B cell (primary cell): ENCODE measurements around the gene NDOR1.

Experiments
- CTCF ChIP-seq: fragments of 200-600 bp; IDR thresholded peaks from one replicate; pipeline ENCODE4 v1.8.0; 2022; ENCODE audit warnings: antibody characterized with exemption, mild to moderate bottlenecking
- EZH2 ChIP-seq: IDR thresholded peaks from 2 replicates; pipeline ENCODE4 v1.6.1; 2012; ENCODE audit warnings: borderline replicate concordance, low read depth, mild to moderate bottlenecking, moderate library complexity, low read length; ENCODE audit not compliant: insufficient read depth, poor library complexity, severe bottlenecking

- TF ChIP-seq CTCF (no peak), EZH2 (no peak)
These were observed 60.6 kb downstream of the NDOR1 start for GRCh38 chr9:137266162-137266527.
